ENCODE results near the gene DNPH1. TPM values are rescaled to one million over a fixed set of nuclear protein-coding genes. Genes with fewer than 3 reads are reported as not detected.
A peak's percentile ranks its signal among the peaks of the same experiment; 100 is the strongest.

Gene DNPH1
- total and polyA plus RNA-seq, 8 donors, result 42.9 to 158 (median 109) TPM; not detected in 1

DNA sequence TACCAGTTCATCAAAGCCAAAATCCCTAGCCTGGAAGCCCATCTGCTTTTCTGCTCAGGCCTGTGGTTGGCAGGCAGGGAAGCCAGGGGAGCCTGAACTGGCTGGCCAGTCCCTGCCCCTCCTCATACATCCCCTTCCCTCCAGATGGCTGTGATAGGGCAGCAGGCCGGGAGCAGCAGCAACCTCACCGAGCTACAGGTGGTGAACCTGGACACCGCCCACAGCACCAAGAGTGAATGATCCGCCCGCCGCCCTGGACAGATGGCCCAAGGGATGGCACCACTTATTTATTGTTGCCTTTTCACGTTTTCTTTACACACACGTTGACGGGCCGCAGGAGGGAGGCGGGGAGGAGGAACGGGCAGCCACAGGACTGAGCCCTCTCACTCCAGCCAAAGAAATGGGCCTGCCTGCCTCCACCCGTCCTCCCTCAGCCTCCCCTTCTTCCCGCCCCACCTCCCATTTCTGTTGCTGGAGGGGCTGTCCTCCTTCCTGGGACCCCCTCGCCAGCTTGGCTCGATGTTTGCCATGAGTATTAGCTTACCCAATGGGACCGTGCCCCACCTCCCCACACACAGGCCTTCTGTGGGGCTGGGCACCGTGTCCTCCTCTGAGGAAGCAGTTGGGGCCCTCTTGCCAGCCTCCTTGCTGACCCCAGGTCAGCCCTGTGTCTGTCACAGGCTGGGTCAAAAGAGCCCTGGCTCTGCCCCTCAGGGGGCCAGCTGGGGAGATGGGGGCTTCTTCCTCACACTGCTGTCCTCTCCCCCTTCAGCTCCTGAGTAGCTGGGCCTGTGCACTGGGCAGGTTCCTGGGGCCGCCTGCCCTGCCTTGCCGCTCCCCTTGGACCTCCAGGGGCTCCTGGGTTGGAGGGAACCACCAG, 50.1 kb downstream of the DNPH1 start:
- 83 to 91% (median 87%) methylated on average over 18 to 20 of the region's 20 CpGs for WGBS, 5 donors
- Histone ChIP-seq H3K36me3 (peaks cover 41 to 57% (median 55%) of the 10 kb centered on the region in 4 donors), H3K27me3 (no peaks in the 10 kb centered on the region), H3K4me3 (no peak overlapping the region), H3K4me1 (peaks cover 28 to 57% (median 46%) of the 10 kb centered on the region in 4 donors), H3K27ac (peak overlapping the region in 1 of 5 donors; percentile 51), H3K9me3 (no peaks in the 10 kb centered on the region)
- DNase-seq, result no peak
- TF ChIP-seq POLR2A (IDR thresholded peaks at IDR 0.05), result no peak
- no peak for TF ChIP-seq POLR2AphosphoS5 (IDR thresholded peaks at IDR 0.05)
- TF ChIP-seq, protein P1, sequence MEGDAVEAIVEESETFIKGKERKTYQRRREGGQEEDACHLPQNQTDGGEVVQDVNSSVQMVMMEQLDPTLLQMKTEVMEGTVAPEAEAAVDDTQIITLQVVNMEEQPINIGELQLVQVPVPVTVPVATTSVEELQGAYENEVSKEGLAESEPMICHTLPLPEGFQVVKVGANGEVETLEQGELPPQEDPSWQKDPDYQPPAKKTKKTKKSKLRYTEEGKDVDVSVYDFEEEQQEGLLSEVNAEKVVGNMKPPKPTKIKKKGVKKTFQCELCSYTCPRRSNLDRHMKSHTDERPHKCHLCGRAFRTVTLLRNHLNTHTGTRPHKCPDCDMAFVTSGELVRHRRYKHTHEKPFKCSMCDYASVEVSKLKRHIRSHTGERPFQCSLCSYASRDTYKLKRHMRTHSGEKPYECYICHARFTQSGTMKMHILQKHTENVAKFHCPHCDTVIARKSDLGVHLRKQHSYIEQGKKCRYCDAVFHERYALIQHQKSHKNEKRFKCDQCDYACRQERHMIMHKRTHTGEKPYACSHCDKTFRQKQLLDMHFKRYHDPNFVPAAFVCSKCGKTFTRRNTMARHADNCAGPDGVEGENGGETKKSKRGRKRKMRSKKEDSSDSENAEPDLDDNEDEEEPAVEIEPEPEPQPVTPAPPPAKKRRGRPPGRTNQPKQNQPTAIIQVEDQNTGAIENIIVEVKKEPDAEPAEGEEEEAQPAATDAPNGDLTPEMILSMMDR (IDR thresholded peaks at IDR 0.05), result no peak
- no peak for TF ChIP-seq EP300 (IDR thresholded peaks at IDR 0.05)
- intact Hi-C loops (cut with DNase I; ENCODE audit: low total_unique reads), result no loop called here

DNA sequence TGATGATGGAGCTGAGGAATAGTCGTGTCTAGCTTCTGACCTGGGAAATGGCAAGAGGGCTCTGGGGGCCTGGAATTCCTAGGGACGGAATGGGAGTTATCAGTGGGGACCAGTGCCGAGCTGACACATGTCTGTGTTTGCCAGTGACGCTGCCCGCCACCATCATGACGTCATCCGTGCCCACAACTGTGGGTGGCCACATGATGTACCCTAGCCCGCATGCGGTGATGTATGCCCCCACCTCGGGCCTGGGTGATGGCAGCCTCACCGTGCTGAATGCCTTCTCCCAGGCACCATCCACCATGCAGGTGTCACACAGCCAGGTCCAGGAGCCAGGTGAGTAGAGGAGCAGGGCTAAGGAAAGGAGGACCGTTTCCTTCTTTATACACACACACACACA, 51.1 kb downstream of the DNPH1 start:
- intact Hi-C loops (cut with DNase I; ENCODE audit: low total_unique reads), result no loop called here
- no peak overlapping the region for H3K4me3 ChIP-seq
- 77 to 91% (median 89%) methylated on average over 9 to 12 of the region's 12 CpGs for WGBS, 5 donors
- TF ChIP-seq EP300 (IDR thresholded peaks at IDR 0.05) (no peak), POLR2AphosphoS5 (IDR thresholded peaks at IDR 0.05) (no peak), POLR2A (IDR thresholded peaks at IDR 0.05) (no peak)
- TF ChIP-seq, protein P1 (IDR thresholded peaks at IDR 0.05), result no peak
- no peak for DNase-seq
- peaks cover 41 to 57% (median 54%) of the 10 kb centered on the region in 4 donors for H3K36me3 ChIP-seq
- no peaks in the 10 kb centered on the region for H3K9me3 ChIP-seq
- H3K27me3 ChIP-seq, result no peaks in the 10 kb centered on the region
- no peak overlapping the region for H3K27ac ChIP-seq
- H3K4me1 ChIP-seq, result peaks cover 35 to 57% (median 47%) of the 10 kb centered on the region in 4 donors

DNA sequence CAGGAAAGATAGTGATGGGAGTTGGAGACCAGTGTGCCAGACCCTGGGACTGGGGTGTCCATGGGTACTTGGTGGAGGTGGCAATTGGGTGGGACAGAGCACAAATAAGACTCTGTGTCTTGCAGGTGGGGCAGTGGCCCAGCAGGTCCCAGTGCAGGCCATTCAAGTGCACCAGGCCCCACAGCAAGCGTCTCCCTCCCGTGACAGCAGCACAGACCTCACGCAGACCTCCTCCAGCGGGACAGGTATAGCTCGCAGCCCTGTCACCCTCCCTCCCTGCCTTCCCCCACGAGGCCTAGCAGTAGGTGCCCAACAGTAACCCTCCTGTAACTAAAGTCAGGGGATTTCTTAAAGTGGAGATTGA, 52.9 kb downstream of the DNPH1 start:
- H3K4me1 ChIP-seq, result peaks cover 31 to 52% (median 48%) of the 10 kb centered on the region in 4 donors
- H3K27ac ChIP-seq, result peak overlapping the region in 4 of 5 donors; percentile 91 to 100 (median 99)
- intact Hi-C loops (cut with DNase I; ENCODE audit: low total_unique reads), result no loop called here
- TF ChIP-seq POLR2AphosphoS5 (IDR thresholded peaks at IDR 0.05) (no peak), EP300 (IDR thresholded peaks at IDR 0.05) (no peak), POLR2A (IDR thresholded peaks at IDR 0.05) (no peak)
- TF ChIP-seq, protein P1 (IDR thresholded peaks at IDR 0.05), result no peak
- no peaks in the 10 kb centered on the region for H3K27me3 ChIP-seq
- H3K36me3 ChIP-seq, result peaks cover 41 to 57% (median 54%) of the 10 kb centered on the region in 4 donors
- no peaks in the 10 kb centered on the region for H3K9me3 ChIP-seq
- no peak overlapping the region for H3K4me3 ChIP-seq
- WGBS, 5 donors, result 85 to 98% (median 92%) methylated on average over 6 of the region's 6 CpGs
- no peak for DNase-seq

DNA sequence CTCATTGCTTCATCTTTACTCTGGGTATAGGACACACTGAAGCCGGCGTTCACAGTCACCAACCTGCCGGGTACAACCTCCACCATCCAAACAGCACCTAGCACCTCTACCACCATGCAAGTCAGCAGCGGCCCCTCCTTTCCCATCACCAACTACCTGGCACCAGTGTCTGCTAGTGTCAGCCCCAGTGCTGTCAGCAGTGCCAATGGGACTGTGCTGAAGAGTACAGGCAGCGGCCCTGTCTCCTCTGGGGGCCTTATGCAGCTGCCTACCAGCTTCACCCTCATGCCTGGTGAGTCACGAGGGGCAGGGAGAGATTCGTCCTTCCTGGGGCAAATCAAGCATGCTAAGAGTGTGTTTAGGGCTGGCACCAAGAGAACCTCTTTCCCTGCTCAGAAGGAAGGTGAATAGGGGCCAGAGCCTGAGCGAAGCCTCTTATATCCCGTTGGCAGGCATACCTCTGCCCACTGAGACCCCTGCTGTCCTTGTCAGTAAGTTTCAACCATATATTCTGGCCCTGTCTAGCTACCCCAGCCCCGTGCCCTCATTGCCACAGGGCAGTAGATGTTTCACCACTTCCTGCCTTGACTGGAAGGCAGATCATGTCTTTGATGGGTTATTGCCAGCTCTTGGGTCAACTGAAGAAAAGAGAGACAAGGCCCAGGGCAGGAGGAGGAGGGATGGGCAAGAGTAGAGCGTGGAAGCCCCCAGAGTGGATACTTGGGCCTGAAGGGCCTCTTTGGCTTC, 53.4 kb downstream of the DNPH1 start:
- TF ChIP-seq POLR2A (IDR thresholded peaks at IDR 0.05) (no peak), EP300 (IDR thresholded peaks at IDR 0.05) (no peak), POLR2AphosphoS5 (IDR thresholded peaks at IDR 0.05) (no peak)
- Histone ChIP-seq H3K4me3 (no peak overlapping the region), H3K9me3 (no peaks in the 10 kb centered on the region), H3K4me1 (peaks cover 27 to 47% (median 44%) of the 10 kb centered on the region in 4 donors), H3K27me3 (no peaks in the 10 kb centered on the region), H3K27ac (peak overlapping the region in 4 of 5 donors; percentile 91 to 100 (median 99)), H3K36me3 (peaks cover 41 to 57% (median 54%) of the 10 kb centered on the region in 4 donors)
- intact Hi-C loops (cut with DNase I; ENCODE audit: low total_unique reads), result no loop called here
- 85 to 96% (median 87%) methylated on average over 7 to 11 of the region's 11 CpGs for WGBS, 5 donors
- no peak for DNase-seq

Other genes with a start within 250 kb of the DNPH1 start
- 100 to 1,000 TPM in 1 of 5 donors, 10 to 100 TPM in 4; 19.6 to 517 (median 40.6) TPM for gene PPP2R5D, start 244.9 kb downstream of the DNPH1 start, total RNA-seq
- 10 to 100 TPM; 21.0 to 23.7 (median 21.5) TPM for gene PPP2R5D, start 244.9 kb downstream of the DNPH1 start, polyA plus RNA-seq
- gene MEA1, start 215.5 kb downstream of the DNPH1 start, total RNA-seq, result 10 to 100 TPM in 4 of 5 donors, 1 to 10 TPM in 1; 3.6 to 61.3 (median 27.7) TPM
- gene MEA1, start 215.5 kb downstream of the DNPH1 start, polyA plus RNA-seq, result 100 to 1,000 TPM in 2 of 3 donors, 10 to 100 TPM in 1; 95.2 to 118 (median 102) TPM
- gene KLHDC3, start 215.2 kb downstream of the DNPH1 start, total RNA-seq, result 10 to 100 TPM; 40.0 to 88.5 (median 66.5) TPM
- 10 to 100 TPM; 57.7 to 85.0 (median 84.2) TPM for gene KLHDC3, start 215.2 kb downstream of the DNPH1 start, polyA plus RNA-seq
- 10 to 100 TPM in 4 of 5 donors, 1 to 10 TPM in 1; 3.5 to 61.1 (median 37.1) TPM for gene RRP36, start 207.9 kb downstream of the DNPH1 start, total RNA-seq
- 10 to 100 TPM; 27.8 to 47.7 (median 39.6) TPM for gene RRP36, start 207.9 kb downstream of the DNPH1 start, polyA plus RNA-seq
- gene CUL7, start 175.6 kb downstream of the DNPH1 start, total RNA-seq, result 10 to 100 TPM in 4 of 5 donors, 1 to 10 TPM in 1; 9.9 to 26.1 (median 14.1) TPM
- 1 to 10 TPM; 4.4 to 5.9 (median 4.7) TPM for gene CUL7, start 175.6 kb downstream of the DNPH1 start, polyA plus RNA-seq
- 10 to 100 TPM in 2 of 5 donors, 1 to 10 TPM in 3; 3.5 to 28.1 (median 8.8) TPM for gene MRPL2, start 170.0 kb downstream of the DNPH1 start, total RNA-seq
- 10 to 100 TPM; 40.0 to 74.8 (median 49.8) TPM for gene MRPL2, start 170.0 kb downstream of the DNPH1 start, polyA plus RNA-seq
- gene KLC4, start 169.8 kb downstream of the DNPH1 start, total RNA-seq, result 100 to 1,000 TPM in 2 of 5 donors, 10 to 100 TPM in 3; 24.4 to 410 (median 61.1) TPM
- gene KLC4, start 169.8 kb downstream of the DNPH1 start, polyA plus RNA-seq, result 10 to 100 TPM; 23.5 to 38.5 (median 31.1) TPM
- gene PTK7, start 153.2 kb downstream of the DNPH1 start, total RNA-seq, result 10 to 100 TPM in 4 of 5 donors, 1 to 10 TPM in 1; 8.2 to 64.9 (median 28.8) TPM
- gene PTK7, start 153.2 kb downstream of the DNPH1 start, polyA plus RNA-seq, result 10 to 100 TPM in 2 of 3 donors, 1 to 10 TPM in 1; 4.0 to 31.1 (median 12.1) TPM
- gene SRF, start 58.2 kb downstream of the DNPH1 start, total RNA-seq, result 10 to 100 TPM; 10.5 to 40.6 (median 25.5) TPM
- 10 to 100 TPM; 21.7 to 25.6 (median 22.5) TPM for gene SRF, start 58.2 kb downstream of the DNPH1 start, polyA plus RNA-seq
- 100 to 1,000 TPM in 1 of 5 donors, 10 to 100 TPM in 4; 22.8 to 120 (median 53.9) TPM for gene CUL9, start 47.3 kb downstream of the DNPH1 start, total RNA-seq
- 10 to 100 TPM; 35.7 to 49.7 (median 40.3) TPM for gene CUL9, start 47.3 kb downstream of the DNPH1 start, polyA plus RNA-seq
- gene TTBK1, start 14.0 kb upstream of the DNPH1 start, total RNA-seq, result under 1 TPM in 2 of 5 donors, not detected in 3; 0.14 to 0.37 TPM
- under 1 TPM; 0.05 to 0.15 (median 0.12) TPM for gene TTBK1, start 14.0 kb upstream of the DNPH1 start, polyA plus RNA-seq
- gene SLC22A7, start 68.8 kb upstream of the DNPH1 start, total RNA-seq, result not detected
- gene SLC22A7, start 68.8 kb upstream of the DNPH1 start, polyA plus RNA-seq, result not detected
- under 1 TPM in 1 of 5 donors, not detected in 4; 0.92 TPM for gene CRIP3, start 79.3 kb upstream of the DNPH1 start, total RNA-seq
- gene CRIP3, start 79.3 kb upstream of the DNPH1 start, polyA plus RNA-seq, result 1 to 10 TPM in 1 of 3 donors, under 1 TPM in 1, not detected in 1; 0.37 to 1.6 TPM
- 10 to 100 TPM in 3 of 5 donors, 1 to 10 TPM in 2; 5.8 to 13.3 (median 12.3) TPM for gene ZNF318, start 140.2 kb upstream of the DNPH1 start, total RNA-seq
- gene ZNF318, start 140.2 kb upstream of the DNPH1 start, polyA plus RNA-seq, result 1 to 10 TPM; 2.6 to 4.8 (median 2.6) TPM
- 10 to 100 TPM; 18.7 to 67.4 (median 60.3) TPM for gene ABCC10, start 198.1 kb upstream of the DNPH1 start, total RNA-seq
- gene ABCC10, start 198.1 kb upstream of the DNPH1 start, polyA plus RNA-seq, result 10 to 100 TPM in 2 of 3 donors, 1 to 10 TPM in 1; 7.9 to 30.6 (median 15.1) TPM
- under 1 TPM in 1 of 5 donors, not detected in 4; 0.37 TPM for gene DLK2, start 226.1 kb upstream of the DNPH1 start, total RNA-seq
- 10 to 100 TPM in 1 of 3 donors, not detected in 2; 17.0 TPM for gene DLK2, start 226.1 kb upstream of the DNPH1 start, polyA plus RNA-seq
- 100 to 1,000 TPM in 1 of 5 donors, 10 to 100 TPM in 2, 1 to 10 TPM in 2; 8.4 to 182 (median 15.2) TPM for gene TJAP1, start 248.1 kb upstream of the DNPH1 start, total RNA-seq
- 10 to 100 TPM; 10.8 to 17.5 (median 13.1) TPM for gene TJAP1, start 248.1 kb upstream of the DNPH1 start, polyA plus RNA-seq